Thyroid gland (tissue), 4 donors: ENCODE data around the gene PASK. TPM values are rescaled to one million over a fixed set of nuclear protein-coding genes. Genes with fewer than 3 reads are reported as not detected.

Experiments used
- DNase-seq, 2 donors: peaks; one replicate each; pipeline ENCODE4 v3.0.0-alpha.2; 2019
- H3K27ac ChIP-seq, 3 donors: fragments of 200-600 bp; sonication (generic); 1 replicate in 2 of 3; 2 replicates in 1 of 3; pipeline ENCODE4 v1.5.1; 2016 to 2019; ENCODE audit warnings: mild to moderate bottlenecking in 1 of 3, moderate library complexity in 1 of 3
- H3K27me3 ChIP-seq: fragments of 200-600 bp; sonication (generic); one replicate; pipeline ENCODE4 v1.5.1; 2019
- H3K36me3 ChIP-seq, 2 donors: fragments of 200-600 bp; sonication (generic); one replicate each; pipeline ENCODE4 v1.5.1; 2016 to 2019
- H3K4me1 ChIP-seq, 2 donors: fragments of 200-600 bp; sonication (generic); one replicate each; pipeline ENCODE4 v1.5.1; 2017 to 2019
- H3K4me3 ChIP-seq, 3 donors: fragments of 200-600 bp; sonication (generic); replicated peaks in 1 of 3; 1 replicate in 2 of 3; 2 replicates in 1 of 3; pipeline ENCODE4 v1.5.1; 2016; ENCODE audit warnings: mild to moderate bottlenecking in 1 of 3
- H3K9me3 ChIP-seq: fragments of 200-600 bp; sonication (generic); one replicate; pipeline ENCODE4 v1.5.1; 2017
- CTCF ChIP-seq, 6 experiments: fragments of 200-600 bp in 3 of 6; fragments of 450-650 bp in 3 of 6; sonication (generic) in 3 of 6; IDR thresholded peaks; one replicate each; pipeline ENCODE4 v1.5.1; 2016 to 2019; ENCODE audit warnings: antibody characterized with exemption in 6 of 6, mild to moderate bottlenecking in 2 of 6, inconsistent platforms in 1 of 6, moderate library complexity in 1 of 6
- POLR2A ChIP-seq, 2 donors: fragments of 450-650 bp; IDR thresholded peaks; one replicate each; pipeline ENCODE4 v1.6.1; 2017; ENCODE audit warnings: antibody characterized with exemption in 2 of 2, mild to moderate bottlenecking in 2 of 2, moderate library complexity in 1 of 2
- WGBS, 2 donors: methylation state at CpG; one replicate each; pipeline ENCODE4 v1.1.5; 2017; 5-methylcytosine and 5-hydroxymethylcytosine counted together
- intact Hi-C: fragments of 100-400 bp; cut with DNase I; formaldehyde crosslinking; loops from one replicate; pipeline ENCODE4 v1.15.1; 2023
- total RNA-seq, 4 donors: library from RNA; depleted of rRNA; stranded (reverse); fragments of >200 nt; gene quantifications; one replicate each; pipeline ENCODE4 v1.2.3, GENCODE V29; 2016

PASK gene
- total RNA-seq, 4 donors from 2014 or later = 7.0 to 29.4 (median 20.8) TPM

- H3K27ac ChIP-seq = no peak overlapping the region
These were observed 30.4 kb downstream of the PASK start for GRCh38 chr2:241118737-241119505.

GRCh38 chr2:241116606-241117560 is 32.4 kb downstream of the PASK start:
- Histone ChIP-seq H3K36me3 (no peaks in the 10 kb centered on the region), H3K9me3 (no peaks in the 10 kb centered on the region), H3K27ac (no peak overlapping the region), H3K4me1 (no peaks in the 10 kb centered on the region), H3K27me3 (no peaks in the 10 kb centered on the region), H3K4me3 (no peak overlapping the region)
- TF ChIP-seq CTCF (IDR thresholded peaks at IDR 0.05) (no peak), POLR2A (IDR thresholded peaks at IDR 0.05) (no peak)
- 95 to 96% methylated on average over 32 of the region's 32 CpGs for WGBS, 2 donors
- intact Hi-C loops = no loop called here
- no peak for DNase-seq

More at GRCh38 chr2:241118737-241119505, 30.4 kb downstream of the PASK start:
- DNase-seq = no peak
- Histone ChIP-seq H3K27me3 (no peaks in the 10 kb centered on the region), H3K4me1 (no peaks in the 10 kb centered on the region), H3K9me3 (no peaks in the 10 kb centered on the region), H3K36me3 (no peaks in the 10 kb centered on the region), H3K4me3 (no peak overlapping the region)
- WGBS, 2 donors = 91 to 93% methylated on average over 11 to 20 of the region's 24 CpGs
- intact Hi-C loops = no loop called here
- no peak for TF ChIP-seq POLR2A (IDR thresholded peaks at IDR 0.05)

- H3K27me3 ChIP-seq = no peaks in the 10 kb centered on the region
- H3K9me3 ChIP-seq = no peaks in the 10 kb centered on the region
- intact Hi-C loops = no loop called here
- no peak overlapping the region for H3K4me3 ChIP-seq
- H3K4me1 ChIP-seq = no peaks in the 10 kb centered on the region
- 75 to 92% methylated on average over 8 of the region's 8 CpGs for WGBS, 2 donors
- no peak overlapping the region for H3K27ac ChIP-seq
- TF ChIP-seq CTCF (IDR thresholded peaks at IDR 0.05) (no peak), POLR2A (IDR thresholded peaks at IDR 0.05) (no peak)
- DNase-seq = no peak
- no peaks in the 10 kb centered on the region for H3K36me3 ChIP-seq
These were observed 33.9 kb downstream of the PASK start for GRCh38 chr2:241115361-241115760.

GRCh38 chr2:241114836-241115235 is 34.4 kb downstream of the PASK start:
- Histone ChIP-seq H3K4me3 (no peak overlapping the region), H3K36me3 (no peaks in the 10 kb centered on the region), H3K9me3 (no peaks in the 10 kb centered on the region), H3K4me1 (no peaks in the 10 kb centered on the region), H3K27ac (no peak overlapping the region), H3K27me3 (no peaks in the 10 kb centered on the region)
- intact Hi-C loops = no loop called here
- whole genome bisulfite sequencing, 2 donors = 97 to 99% methylated on average over 7 to 11 of the region's 11 CpGs
- TF ChIP-seq CTCF (IDR thresholded peaks at IDR 0.05) (no peak), POLR2A (IDR thresholded peaks at IDR 0.05) (no peak)
- DNase-seq = no peak

- Histone ChIP-seq H3K9me3 (no peaks in the 10 kb centered on the region), H3K27me3 (no peaks in the 10 kb centered on the region), H3K4me3 (no peak overlapping the region), H3K36me3 (no peaks in the 10 kb centered on the region), H3K4me1 (no peaks in the 10 kb centered on the region), H3K27ac (no peak overlapping the region)
- intact Hi-C loops = no loop called here
- no peak for TF ChIP-seq CTCF (IDR thresholded peaks at IDR 0.05)
- TF ChIP-seq POLR2A (IDR thresholded peaks at IDR 0.05) = no peak
- DNase-seq = no peak
- WGBS, 2 donors = 81 to 86% methylated on average over 8 of the region's 8 CpGs
These were observed 36.7 kb downstream of the PASK start for GRCh38 chr2:241112592-241112991.
